ENCODE results near the gene MARK3.

The MARK3 gene

GRCh38 chr14:103540821-103541708 is 155.8 kb downstream of the MARK3 start:
- DNase-seq, result no peak

- DNase-seq, result peak; percentile 65
Measured at GRCh38 chr14:103541709-103542604, 156.7 kb downstream of the MARK3 start.

GRCh38 chr14:103542605-103543088 is 157.4 kb downstream of the MARK3 start:
- peak; percentile 90 for DNase-seq

- peak; percentile 28 for DNase-seq
Measured at GRCh38 chr14:103543140-103543539, 157.9 kb downstream of the MARK3 start.

GRCh38 chr14:103543721-103544387 is 158.6 kb downstream of the MARK3 start:
- no peak for DNase-seq

- no peak for DNase-seq
Measured at GRCh38 chr14:103544388-103545218, 159.4 kb downstream of the MARK3 start.

- no peak for DNase-seq
Measured at GRCh38 chr14:103545219-103545914, 160.2 kb downstream of the MARK3 start.

GRCh38 chr14:103545915-103546651 is 160.9 kb downstream of the MARK3 start:
- no peak for DNase-seq

- peak; percentile 89 for DNase-seq
Measured at GRCh38 chr14:103546652-103547454, 161.6 kb downstream of the MARK3 start.

GRCh38 chr14:103547455-103547940 is 162.3 kb downstream of the MARK3 start:
- DNase-seq, result no peak

- no peak for DNase-seq
Measured at GRCh38 chr14:103547941-103548462, 162.8 kb downstream of the MARK3 start.

- no peak for DNase-seq
Measured at GRCh38 chr14:103548463-103549351, 163.5 kb downstream of the MARK3 start.

GRCh38 chr14:103549361-103550311 is 164.4 kb downstream of the MARK3 start:
- DNase-seq, result no peak

- no peak for DNase-seq
Measured at GRCh38 chr14:103550451-103551337, 165.5 kb downstream of the MARK3 start.

- no peak for DNase-seq
Measured at GRCh38 chr14:103551338-103551762, 166.1 kb downstream of the MARK3 start.

Measured in DMS53 (cell line).